Measurements from ENCODE around the gene CAB39L. TPM values are rescaled to one million over a fixed set of nuclear protein-coding genes. Genes with fewer than 3 reads are reported as not detected.

The CAB39L gene
- total and polyA plus RNA-seq, 2 experiments from 2014 or later = 3.3 to 4.4 TPM

DNA sequence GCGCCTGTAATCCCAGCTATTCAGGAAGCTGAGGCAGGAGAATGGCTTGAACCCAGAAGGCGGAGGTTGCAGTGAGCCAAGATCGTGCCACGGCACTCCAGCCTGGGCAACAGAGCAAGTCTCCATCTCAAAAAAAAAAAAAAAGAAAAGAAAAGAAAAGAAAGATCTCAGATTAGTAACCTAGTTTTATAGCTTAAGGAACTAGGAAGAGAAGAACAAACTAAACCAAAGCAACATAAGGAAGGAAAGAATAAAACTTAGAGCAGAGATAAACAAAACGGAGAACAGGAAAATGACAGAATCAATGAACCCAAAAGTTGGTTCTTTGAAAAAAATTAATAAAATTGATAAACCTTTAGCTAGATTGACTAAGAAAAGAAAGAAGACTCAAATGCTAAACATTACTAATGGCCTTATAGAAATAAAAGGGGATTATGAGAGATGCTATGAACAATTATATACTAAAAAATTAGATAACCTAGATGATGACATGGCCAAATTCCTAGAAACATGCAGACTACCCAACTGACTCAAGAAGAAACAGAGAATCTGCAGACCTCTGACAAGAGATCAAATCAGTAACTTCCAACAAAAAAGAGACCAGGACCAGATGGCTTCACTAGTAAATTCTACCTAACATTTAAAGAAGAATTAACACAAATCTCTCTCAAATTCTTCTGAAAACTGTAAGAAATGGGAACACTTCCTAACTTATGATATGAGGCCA lies 127.9 kb downstream of the CAB39L start:
- H3K27ac ChIP-seq (ENCODE audit: low read depth) = no peak overlapping the region
- no peaks in the 10 kb centered on the region for H4K20me1 ChIP-seq (replicated peaks; ENCODE audit: insufficient read depth)
- H3K4me3 Mint-ChIP-seq = no peak overlapping the region
- ATAC-seq = no peak
- no peaks in the 10 kb centered on the region for H3F3A ChIP-seq (replicated peaks; ENCODE audit: low read depth)
- no peak overlapping the region for H3K4me2 ChIP-seq
- no peaks in the 10 kb centered on the region for H3K9me3 Mint-ChIP-seq
- no peak overlapping the region for H3K4me3 ChIP-seq
- DNase-seq (ENCODE audit: low spot score) = no peak
- no peaks in the 10 kb centered on the region for H3K27me3 ChIP-seq (ENCODE audit: insufficient read depth)
- H3K4me1 ChIP-seq (ENCODE audit: insufficient read depth) = no peaks in the 10 kb centered on the region
- H3K4me1 Mint-ChIP-seq = peaks cover 2% of the 10 kb centered on the region; the same call in 1 of the 3 replicates
- H3K27ac Mint-ChIP-seq = no peak overlapping the region
- no peak for TF ChIP-seq ETS1 (IDR thresholded peaks at IDR 0.05)
- TF ChIP-seq EZH2phosphoT487 (IDR thresholded peaks at IDR 0.05; ENCODE audit: unreplicated experiment) = no peak
- TF ChIP-seq, protein P1, sequence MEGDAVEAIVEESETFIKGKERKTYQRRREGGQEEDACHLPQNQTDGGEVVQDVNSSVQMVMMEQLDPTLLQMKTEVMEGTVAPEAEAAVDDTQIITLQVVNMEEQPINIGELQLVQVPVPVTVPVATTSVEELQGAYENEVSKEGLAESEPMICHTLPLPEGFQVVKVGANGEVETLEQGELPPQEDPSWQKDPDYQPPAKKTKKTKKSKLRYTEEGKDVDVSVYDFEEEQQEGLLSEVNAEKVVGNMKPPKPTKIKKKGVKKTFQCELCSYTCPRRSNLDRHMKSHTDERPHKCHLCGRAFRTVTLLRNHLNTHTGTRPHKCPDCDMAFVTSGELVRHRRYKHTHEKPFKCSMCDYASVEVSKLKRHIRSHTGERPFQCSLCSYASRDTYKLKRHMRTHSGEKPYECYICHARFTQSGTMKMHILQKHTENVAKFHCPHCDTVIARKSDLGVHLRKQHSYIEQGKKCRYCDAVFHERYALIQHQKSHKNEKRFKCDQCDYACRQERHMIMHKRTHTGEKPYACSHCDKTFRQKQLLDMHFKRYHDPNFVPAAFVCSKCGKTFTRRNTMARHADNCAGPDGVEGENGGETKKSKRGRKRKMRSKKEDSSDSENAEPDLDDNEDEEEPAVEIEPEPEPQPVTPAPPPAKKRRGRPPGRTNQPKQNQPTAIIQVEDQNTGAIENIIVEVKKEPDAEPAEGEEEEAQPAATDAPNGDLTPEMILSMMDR (conservative IDR thresholded peaks at IDR 0.05; ENCODE audit: low read depth in 2 of 2) = no peak
- TF ChIP-seq JUNB (IDR thresholded peaks at IDR 0.05; ENCODE audit: unreplicated experiment) = no peak
- no peak for TF ChIP-seq POLR2AphosphoS5 (IDR thresholded peaks at IDR 0.05; ENCODE audit: low read depth)
- TF ChIP-seq CREB1 (CRISPR knock-in tag; IDR thresholded peaks at IDR 0.05; ENCODE audit: low read depth) = no peak
- TF ChIP-seq, protein P2, sequence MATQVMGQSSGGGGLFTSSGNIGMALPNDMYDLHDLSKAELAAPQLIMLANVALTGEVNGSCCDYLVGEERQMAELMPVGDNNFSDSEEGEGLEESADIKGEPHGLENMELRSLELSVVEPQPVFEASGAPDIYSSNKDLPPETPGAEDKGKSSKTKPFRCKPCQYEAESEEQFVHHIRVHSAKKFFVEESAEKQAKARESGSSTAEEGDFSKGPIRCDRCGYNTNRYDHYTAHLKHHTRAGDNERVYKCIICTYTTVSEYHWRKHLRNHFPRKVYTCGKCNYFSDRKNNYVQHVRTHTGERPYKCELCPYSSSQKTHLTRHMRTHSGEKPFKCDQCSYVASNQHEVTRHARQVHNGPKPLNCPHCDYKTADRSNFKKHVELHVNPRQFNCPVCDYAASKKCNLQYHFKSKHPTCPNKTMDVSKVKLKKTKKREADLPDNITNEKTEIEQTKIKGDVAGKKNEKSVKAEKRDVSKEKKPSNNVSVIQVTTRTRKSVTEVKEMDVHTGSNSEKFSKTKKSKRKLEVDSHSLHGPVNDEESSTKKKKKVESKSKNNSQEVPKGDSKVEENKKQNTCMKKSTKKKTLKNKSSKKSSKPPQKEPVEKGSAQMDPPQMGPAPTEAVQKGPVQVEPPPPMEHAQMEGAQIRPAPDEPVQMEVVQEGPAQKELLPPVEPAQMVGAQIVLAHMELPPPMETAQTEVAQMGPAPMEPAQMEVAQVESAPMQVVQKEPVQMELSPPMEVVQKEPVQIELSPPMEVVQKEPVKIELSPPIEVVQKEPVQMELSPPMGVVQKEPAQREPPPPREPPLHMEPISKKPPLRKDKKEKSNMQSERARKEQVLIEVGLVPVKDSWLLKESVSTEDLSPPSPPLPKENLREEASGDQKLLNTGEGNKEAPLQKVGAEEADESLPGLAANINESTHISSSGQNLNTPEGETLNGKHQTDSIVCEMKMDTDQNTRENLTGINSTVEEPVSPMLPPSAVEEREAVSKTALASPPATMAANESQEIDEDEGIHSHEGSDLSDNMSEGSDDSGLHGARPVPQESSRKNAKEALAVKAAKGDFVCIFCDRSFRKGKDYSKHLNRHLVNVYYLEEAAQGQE (IDR thresholded peaks at IDR 0.05; ENCODE audit: unreplicated experiment) = no peak
- no peak for TF ChIP-seq STAT1 (IDR thresholded peaks at IDR 0.05; ENCODE audit: unreplicated experiment)
- no peak for TF ChIP-seq NANOG (IDR thresholded peaks at IDR 0.05; ENCODE audit: borderline replicate concordance)
- no peak for TF ChIP-seq ZNF331 (CRISPR knock-in tag; IDR thresholded peaks at IDR 0.05; ENCODE audit: low read depth)
- no peak for TF ChIP-seq ZNF114 (CRISPR knock-in tag; IDR thresholded peaks at IDR 0.05)
- no peak for TF ChIP-seq ZNF462 (CRISPR knock-in tag; IDR thresholded peaks at IDR 0.05)
- no peaks in the 10 kb centered on the region for H3K79me2 ChIP-seq (replicated peaks; ENCODE audit: insufficient read depth)
- no peaks in the 10 kb centered on the region for H3K36me3 Mint-ChIP-seq (ENCODE audit: low read depth)
- H3K36me3 ChIP-seq (ENCODE audit: insufficient read depth) = no peaks in the 10 kb centered on the region
- no peak overlapping the region for H2AFZ ChIP-seq
- no peaks in the 10 kb centered on the region for H3K9me2 ChIP-seq (ENCODE audit: insufficient read depth)
- no peaks in the 10 kb centered on the region for H3K27me3 Mint-ChIP-seq (ENCODE audit: insufficient read depth, low read depth, poor library complexity)

All from GM23338 (cell line).